ENCODE data around the gene TECPR2. TPM values are rescaled to one million over a fixed set of nuclear protein-coding genes. Genes with fewer than 3 reads are reported as not detected.

TECPR2 gene
- total and polyA plus RNA-seq, 10 of the 15 experiments (the other 5 are each of a cell fraction or from before 2014, with no cell fraction given) = 0.15 to 10.0 (median 3.0) TPM

- FAIRE-seq = no peak
- peak overlapping the region; percentile 73 for H3K4me3 ChIP-seq
- RAD21 ChIA-PET (ENCODE audit: unreplicated experiment) = no interaction called here
- DNase-seq (ENCODE audit: low read depth, low spot score) = no peak
- no peaks in the 10 kb centered on the region for H4K20me1 ChIP-seq (ENCODE audit: control insufficient read depth, insufficient read depth)
- H3K4me1 ChIP-seq (ENCODE audit: control insufficient read depth, insufficient read depth, low read length) = peaks cover 14% of the 10 kb centered on the region
- no peaks in the 10 kb centered on the region for H3K9me3 ChIP-seq (replicated peaks; ENCODE audit: control insufficient read depth, insufficient read depth, low read length)
- intact Hi-C loops (cut with micrococcal nuclease; ENCODE audit: unreplicated experiment) = loop anchor here (2.0 kb wide), 1 partner anchor 47 kb away; no protein-coding TSS in a partner anchor
- peak; percentile 34 for ATAC-seq
- POLR2A ChIA-PET = interaction anchor here (1.0 kb wide), 1 partner anchor 44 kb away, joined by 6 read pairs; the partner anchor contains the start of gene ZNF839
- H3K27ac ChIP-seq (ENCODE audit: control insufficient read depth, insufficient read depth) = peak overlapping the region; percentile 13; the same call in 1 of the 2 replicates
- H3K9ac ChIP-seq (ENCODE audit: control insufficient read depth, insufficient read depth, low read length) = peak overlapping the region; percentile 60
- H2AFZ ChIP-seq (ENCODE audit: control insufficient read depth, low read depth, low read length) = peak overlapping the region; percentile 78
- WGBS (ENCODE audit: insufficient coverage, insufficient replicate concordance, low lambda C conversion rate, missing lambda C conversion rate) = 8% methylated on average over 31 of the region's 53 CpGs
- H3K36me3 ChIP-seq (ENCODE audit: control insufficient read depth in 2 of 2, insufficient read depth in 2 of 2, low read length in 1 of 2) = peaks cover 0 to 2% of the 10 kb centered on the region in 2 experiments; a peak in 2 of 4 replicates
- BruUV-seq (replicated peaks) = no TSS peak
- H3K27me3 ChIP-seq (replicated peaks in 1 of 2; ENCODE audit: control insufficient read depth in 2 of 2, insufficient read depth in 2 of 2, low read length in 1 of 2) = no peaks in the 10 kb centered on the region
- peaks cover 19% of the 10 kb centered on the region for H3K79me2 ChIP-seq (ENCODE audit: control insufficient read depth, insufficient read depth, low read length)
- in situ Hi-C loops (cut with MboI) = no loop called here
- CTCF ChIA-PET = interaction anchor here (0.7 to 2.3 kb wide), 3 partner anchors 46 to 437 kb away, joined by 3 to 14 read pairs (median 4); partner anchors contain the start of gene ZNF839
- peak overlapping the region; percentile 83 for H3K4me2 ChIP-seq (ENCODE audit: control insufficient read depth, insufficient read depth)
- SMC1A ChIA-PET (ENCODE audit: uncharacterized antibody, unreplicated experiment) = interaction anchor here (1.6 kb wide), 1 partner anchor 13 kb away, joined by 3 read pairs; no protein-coding TSS in a partner anchor
- no peak for TF ChIP-seq TARDBP (IDR thresholded peaks at IDR 0.05; ENCODE audit: borderline replicate concordance)
- no peak for TF ChIP-seq FOXK2 (IDR thresholded peaks at IDR 0.05)
- TF ChIP-seq, protein P1, sequence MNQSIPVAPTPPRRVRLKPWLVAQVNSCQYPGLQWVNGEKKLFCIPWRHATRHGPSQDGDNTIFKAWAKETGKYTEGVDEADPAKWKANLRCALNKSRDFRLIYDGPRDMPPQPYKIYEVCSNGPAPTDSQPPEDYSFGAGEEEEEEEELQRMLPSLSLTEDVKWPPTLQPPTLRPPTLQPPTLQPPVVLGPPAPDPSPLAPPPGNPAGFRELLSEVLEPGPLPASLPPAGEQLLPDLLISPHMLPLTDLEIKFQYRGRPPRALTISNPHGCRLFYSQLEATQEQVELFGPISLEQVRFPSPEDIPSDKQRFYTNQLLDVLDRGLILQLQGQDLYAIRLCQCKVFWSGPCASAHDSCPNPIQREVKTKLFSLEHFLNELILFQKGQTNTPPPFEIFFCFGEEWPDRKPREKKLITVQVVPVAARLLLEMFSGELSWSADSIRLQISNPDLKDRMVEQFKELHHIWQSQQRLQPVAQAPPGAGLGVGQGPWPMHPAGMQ (IDR thresholded peaks at IDR 0.05; ENCODE audit: borderline replicate concordance) = no peak
- 0 out of 2 replicates have a peak, but pooled peaks have one; percentile 3 for TF ChIP-seq DPF2 (IDR thresholded peaks at IDR 0.05)
- no peak for TF ChIP-seq SUZ12 (IDR thresholded peaks at IDR 0.05; ENCODE audit: unreplicated experiment)
- no peak for TF ChIP-seq SMC3 (IDR thresholded peaks at IDR 0.05; ENCODE audit: borderline replicate concordance, low read length)
- TF ChIP-seq, protein P2, sequence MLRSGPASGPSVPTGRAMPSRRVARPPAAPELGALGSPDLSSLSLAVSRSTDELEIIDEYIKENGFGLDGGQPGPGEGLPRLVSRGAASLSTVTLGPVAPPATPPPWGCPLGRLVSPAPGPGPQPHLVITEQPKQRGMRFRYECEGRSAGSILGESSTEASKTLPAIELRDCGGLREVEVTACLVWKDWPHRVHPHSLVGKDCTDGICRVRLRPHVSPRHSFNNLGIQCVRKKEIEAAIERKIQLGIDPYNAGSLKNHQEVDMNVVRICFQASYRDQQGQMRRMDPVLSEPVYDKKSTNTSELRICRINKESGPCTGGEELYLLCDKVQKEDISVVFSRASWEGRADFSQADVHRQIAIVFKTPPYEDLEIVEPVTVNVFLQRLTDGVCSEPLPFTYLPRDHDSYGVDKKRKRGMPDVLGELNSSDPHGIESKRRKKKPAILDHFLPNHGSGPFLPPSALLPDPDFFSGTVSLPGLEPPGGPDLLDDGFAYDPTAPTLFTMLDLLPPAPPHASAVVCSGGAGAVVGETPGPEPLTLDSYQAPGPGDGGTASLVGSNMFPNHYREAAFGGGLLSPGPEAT (IDR thresholded peaks at IDR 0.05; ENCODE audit: low read depth) = no peak
- no peak for TF ChIP-seq HDGF (IDR thresholded peaks at IDR 0.05)
- no peak for TF ChIP-seq CUX1 (IDR thresholded peaks at IDR 0.05; ENCODE audit: insufficient replicate concordance, low read depth, low read length)
- TF ChIP-seq RB1 (IDR thresholded peaks at IDR 0.05; ENCODE audit: borderline replicate concordance) = no peak
- TF ChIP-seq NFXL1 (IDR thresholded peaks at IDR 0.05; ENCODE audit: borderline replicate concordance) = no peak
- TF ChIP-seq BACH1 (IDR thresholded peaks at IDR 0.05; ENCODE audit: borderline replicate concordance) = no peak
- TF ChIP-seq MEF2A (IDR thresholded peaks at IDR 0.05; ENCODE audit: insufficient read depth, low read depth, low read length) = no peak
- TF ChIP-seq PBX3 (IDR thresholded peaks at IDR 0.05; ENCODE audit: insufficient replicate concordance, low read depth, low read length) = no peak
Measured at GRCh38 chr14:102363182-102363943, 622 bp downstream of the TECPR2 start.

All from GM12878 (cell line).